ENCODE results near the gene PGF.

The PGF gene

DNA sequence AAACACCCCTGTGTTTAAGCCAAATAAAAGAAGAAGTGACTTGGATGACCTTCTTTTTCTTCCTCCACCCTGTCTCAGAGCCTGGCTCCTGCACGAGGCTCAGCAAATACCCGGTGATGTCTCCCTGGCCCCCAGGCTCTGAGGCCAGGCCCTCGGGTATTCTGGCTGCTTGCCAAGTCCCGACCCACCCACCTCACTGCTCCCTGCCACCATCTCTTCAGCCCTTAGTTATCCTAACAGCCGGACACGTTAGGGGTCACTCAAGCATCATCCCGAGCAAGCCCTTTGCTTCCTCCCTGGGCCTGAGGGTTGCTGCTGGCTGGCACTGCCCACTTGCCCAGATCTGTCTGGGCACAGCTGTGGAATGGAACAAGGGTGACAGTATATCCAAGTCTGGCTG lies 39.6 kb downstream of the PGF start:
- DNase-seq, result no peak

GRCh38 chr14:74915426-74915825 lies 40.0 kb downstream of the PGF start:
- DNase-seq, result no peak

- DNase-seq, result peak; percentile 39
These were observed 41.3 kb downstream of the PGF start for GRCh38 chr14:74913986-74914573.

- no peak for DNase-seq
These were observed 41.9 kb downstream of the PGF start for GRCh38 chr14:74913393-74913910.

DNA sequence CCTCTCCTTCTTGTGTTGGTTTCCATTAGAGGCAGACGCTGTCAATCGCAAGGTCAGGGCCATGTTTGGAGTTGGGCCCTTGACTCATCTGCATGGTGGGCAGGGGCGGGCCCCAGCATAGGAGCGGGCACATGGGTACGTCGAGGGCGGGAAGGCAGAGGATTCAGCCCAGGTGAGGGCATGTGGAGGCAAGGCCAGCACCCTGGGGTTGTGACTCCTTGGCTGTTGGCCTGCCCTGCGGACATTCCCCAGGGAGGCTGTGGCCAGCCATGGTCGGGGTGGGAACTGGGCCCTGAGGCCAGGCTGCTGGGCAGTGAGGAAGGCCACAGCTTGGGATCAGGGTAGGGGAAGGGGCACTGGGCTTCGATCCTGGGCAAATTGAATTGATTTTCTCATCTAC lies 42.6 kb downstream of the PGF start:
- no peak for DNase-seq

- DNase-seq, result no peak
These were observed 43.3 kb downstream of the PGF start for GRCh38 chr14:74912111-74912510.

DNA sequence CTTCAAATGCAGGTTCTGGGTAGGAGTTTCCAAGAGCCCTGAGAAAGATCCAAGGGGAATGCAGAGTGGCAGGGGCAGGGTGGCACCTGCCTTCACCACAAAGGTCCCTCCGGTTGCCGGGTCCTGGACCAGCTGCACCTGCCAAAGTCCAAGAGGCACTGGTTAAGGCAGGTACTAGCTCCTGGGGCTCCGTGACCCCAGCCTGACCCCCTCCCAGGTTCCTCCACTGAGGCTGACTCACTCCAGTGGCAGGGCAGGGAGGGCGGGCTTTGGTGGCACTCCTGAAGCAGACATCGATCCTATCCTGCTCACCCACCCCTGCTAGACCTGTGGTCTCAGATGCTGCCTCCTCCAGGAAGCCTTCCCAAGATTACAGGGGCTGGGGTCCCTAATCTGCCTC lies 43.7 kb downstream of the PGF start:
- no peak for DNase-seq

DNA sequence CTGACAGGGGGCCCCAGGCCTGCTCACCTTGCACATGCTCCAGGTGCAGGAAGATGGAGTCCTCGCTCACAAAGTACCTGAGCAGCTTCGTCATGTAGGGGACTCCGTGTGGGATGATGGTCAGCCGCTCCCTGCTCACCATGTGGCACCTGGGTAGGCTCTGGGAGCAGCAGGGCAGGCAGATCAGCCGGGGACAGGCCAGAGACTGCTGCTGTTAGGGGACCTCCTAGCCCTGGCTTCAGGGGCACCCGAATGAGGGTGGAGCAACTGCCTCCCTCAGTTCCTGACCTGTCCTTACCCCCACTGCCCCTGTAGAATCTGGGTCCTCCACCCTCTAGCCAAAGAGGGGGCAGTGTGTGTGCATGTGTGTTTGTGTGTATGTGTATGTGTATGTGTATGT lies 44.2 kb downstream of the PGF start:
- no peak for DNase-seq

- DNase-seq, result no peak
These were observed 44.8 kb downstream of the PGF start for GRCh38 chr14:74910556-74910955.

DNA sequence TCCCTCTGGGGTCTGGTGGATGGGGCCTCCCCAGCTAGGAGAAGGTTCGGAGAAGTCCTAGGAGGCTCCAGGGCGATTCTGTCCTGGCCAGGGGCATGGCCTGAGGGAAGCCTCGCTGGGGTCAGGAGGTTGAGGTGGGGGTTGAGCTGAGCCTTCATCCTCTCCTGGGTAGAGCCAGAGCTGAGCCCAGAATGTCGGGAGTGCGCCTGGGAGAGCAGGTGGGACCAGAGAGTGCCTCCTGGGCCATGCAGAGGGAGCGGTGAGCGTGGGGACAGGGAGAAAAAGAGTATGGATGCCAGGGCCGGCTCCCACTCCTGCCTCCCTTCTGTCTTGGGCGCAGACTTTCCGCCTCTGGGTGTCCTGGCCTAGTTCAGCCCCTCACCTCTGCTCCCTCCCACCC lies 45.5 kb downstream of the PGF start:
- no peak for DNase-seq

DNA sequence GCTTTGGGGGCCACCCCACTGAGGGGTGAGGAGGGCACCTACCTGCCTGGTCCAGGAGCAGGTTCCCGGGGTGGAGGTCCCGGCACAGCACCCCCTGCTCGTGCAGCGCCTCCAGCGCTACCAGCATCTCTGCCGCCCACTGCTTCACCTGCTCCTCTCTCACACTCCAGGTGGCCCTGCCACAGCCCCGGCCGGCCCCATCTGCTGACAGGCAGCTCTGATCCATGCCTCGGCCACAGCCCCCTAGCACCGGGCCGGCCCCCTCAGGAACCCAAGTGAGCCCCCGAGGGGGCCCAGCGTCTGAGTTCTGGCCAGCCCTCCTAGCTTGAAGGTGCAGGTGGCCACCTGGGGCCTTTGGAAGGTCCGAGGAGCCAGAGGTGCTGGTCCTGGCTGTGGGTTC lies 45.9 kb downstream of the PGF start:
- no peak for DNase-seq

DNA sequence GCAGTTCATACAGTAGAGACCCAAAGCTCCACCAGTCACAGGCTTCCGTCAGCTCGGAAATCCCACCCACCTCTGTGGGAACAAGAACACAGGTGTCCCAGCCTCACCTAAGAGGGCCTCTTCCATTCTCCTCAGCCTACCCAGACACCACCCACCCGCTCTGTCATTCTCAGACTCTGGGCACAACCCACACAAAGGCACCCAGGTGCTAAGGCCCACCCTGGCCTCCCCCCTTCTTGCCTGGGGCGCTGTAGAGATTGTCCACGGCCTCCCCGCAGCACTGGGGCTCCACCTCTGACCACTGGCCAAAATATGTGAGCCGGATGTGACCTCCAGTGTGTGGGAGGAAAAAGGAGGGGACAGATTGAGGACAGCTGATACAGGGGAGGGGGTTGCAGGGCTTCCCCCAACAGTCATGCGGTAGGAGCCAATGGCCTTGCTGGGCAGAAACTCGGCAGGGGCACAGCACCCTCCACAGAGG lies 46.5 kb downstream of the PGF start:
- no peak for DNase-seq

DNA sequence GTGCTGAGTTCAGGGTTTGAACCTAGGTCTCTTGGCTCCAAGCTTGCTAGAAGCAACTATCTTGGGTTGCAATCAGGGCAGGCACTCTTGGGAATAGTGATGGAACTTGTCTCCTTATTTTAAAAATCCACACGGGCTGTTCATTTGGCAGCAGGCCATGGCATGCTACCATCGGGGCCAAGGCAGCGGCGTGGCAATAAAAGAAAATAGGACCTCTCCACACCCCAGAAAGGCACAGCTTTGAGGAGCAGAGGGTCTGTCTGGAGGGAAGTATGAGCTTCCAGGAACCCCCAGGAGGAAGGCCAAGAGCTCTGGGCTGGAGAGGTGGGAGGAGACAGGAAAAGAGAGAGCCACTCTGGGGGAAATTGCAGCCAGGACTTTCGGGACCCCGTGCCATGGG lies 47.7 kb downstream of the PGF start:
- DNase-seq, result no peak

DNA sequence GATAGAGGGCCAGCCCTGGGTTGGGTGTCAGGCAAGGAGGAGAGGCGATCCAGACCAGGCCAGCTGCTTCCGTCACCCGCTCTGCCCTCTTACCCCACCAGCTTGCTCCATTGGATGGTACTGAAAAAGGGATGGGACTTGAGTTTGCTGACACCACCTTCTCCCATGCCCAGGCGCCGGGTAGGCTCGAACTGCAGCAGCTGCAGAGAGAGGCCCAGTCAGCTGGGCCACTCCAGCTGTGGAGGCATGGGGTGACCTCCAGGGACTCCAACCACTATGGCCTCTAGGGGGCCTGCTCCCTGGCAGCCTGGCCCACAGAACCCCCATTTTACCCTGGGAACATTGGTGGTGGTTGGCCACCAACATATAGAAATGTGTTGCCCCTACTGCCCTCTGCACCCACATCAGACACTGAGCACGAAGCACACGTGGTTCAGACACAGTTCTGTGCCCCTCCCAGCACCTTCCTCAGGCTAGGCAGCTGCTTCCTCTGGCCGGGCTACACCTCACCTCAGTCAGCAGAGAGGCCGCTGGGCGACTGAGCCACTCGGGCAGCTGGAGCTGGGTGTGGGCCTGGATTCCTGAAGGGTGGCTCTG lies 48.4 kb downstream of the PGF start:
- DNase-seq, result no peak

DNA sequence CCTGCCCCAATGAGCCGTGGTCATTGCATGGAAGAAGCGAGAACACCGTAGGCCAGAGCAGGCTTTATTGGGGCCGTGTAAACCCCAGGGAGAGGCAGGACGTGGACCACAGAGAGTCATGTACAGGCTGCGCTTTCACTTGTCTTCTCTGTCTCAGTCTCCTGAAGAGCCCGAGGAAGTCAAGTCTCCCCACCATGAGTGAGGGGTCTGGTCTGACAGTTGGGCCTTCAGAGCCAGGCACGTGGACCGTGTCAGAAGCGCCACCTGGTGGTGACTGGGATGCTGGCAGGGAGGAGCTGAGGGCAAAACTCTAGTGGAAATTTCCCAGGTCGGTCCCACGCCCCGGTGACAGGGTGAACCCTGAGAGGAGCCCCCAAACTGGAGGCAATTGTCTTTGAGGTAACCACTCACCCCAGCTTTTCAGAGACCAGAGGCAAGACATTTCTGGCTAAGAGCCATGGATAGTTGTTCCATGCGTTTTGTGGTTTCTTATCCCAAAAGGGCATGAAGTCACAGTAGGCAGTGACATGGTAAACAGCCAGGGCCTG lies 49.7 kb downstream of the PGF start:
- DNase-seq, result peak; percentile 14

GRCh38 chr14:74904635-74905503 lies 50.5 kb downstream of the PGF start:
- DNase-seq, result no peak

- no peak for DNase-seq
These were observed 52.3 kb downstream of the PGF start for GRCh38 chr14:74902941-74903705.

DNA sequence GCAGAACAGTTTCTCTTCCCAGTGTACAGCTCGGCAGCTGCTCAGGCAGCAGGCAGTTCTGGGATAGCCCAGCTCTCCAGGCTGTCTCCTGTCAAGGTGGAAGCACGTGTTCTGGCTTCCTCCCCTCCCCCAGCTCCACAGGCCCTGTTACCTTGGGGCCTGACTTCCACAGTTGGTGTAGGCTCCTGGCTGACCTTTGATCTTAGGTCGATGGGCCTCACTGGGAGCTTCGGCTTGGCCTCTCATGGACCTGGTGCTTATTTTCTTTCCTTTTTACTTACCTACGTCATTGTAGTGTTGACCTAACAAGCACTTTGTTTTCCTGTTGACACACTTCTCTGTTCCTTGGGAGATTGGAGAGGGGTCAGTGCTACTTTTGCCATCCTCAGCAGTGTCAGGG lies 56.7 kb downstream of the PGF start:
- no peak for DNase-seq

GRCh38 chr14:74898083-74898482 lies 57.3 kb downstream of the PGF start:
- DNase-seq, result no peak

DNA sequence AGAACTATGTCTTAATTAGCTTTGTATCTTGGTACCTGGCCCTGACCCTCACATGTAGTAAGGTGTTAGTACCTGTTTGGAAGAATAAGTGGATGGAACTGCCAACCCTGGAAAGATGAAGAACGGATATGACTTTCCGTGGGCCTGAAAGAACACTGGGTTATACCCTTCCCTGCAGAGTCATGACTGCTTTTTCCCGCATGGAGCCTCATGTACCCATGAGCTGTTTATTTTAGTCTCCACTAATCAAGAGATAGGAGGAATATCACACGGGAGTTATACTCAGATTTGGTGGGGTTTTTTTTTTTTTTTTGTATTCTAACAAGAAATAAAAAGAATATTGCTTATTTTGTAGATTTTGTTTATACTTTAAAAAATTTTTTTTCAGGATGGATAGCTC lies 57.8 kb downstream of the PGF start:
- DNase-seq, result no peak

GRCh38 chr14:74896400-74896799 lies 59.0 kb downstream of the PGF start:
- no peak for DNase-seq

DNA sequence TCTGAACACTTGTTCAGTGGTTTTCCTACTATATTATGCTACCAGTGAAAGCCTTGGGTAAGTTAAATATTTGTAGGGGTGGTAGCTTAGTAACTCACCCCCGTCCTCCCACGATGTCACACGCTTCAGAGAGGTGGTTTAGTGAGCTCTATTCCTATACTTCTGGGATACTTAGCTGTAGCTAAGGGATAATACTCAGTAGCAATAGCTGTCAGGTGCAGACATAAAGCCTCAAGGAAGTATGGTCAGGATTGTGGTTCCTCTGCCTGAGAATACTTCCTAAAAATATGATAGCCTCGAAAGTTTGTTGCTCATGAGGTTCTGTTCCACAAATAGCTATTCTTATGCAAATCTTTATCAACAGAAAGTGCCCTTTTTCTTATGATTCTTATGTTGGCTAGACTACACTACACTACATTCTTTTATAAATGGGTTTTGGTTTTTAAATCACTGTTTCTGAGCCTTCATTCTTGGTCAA lies 61.7 kb downstream of the PGF start:
- DNase-seq, result no peak

GRCh38 chr14:74892745-74893144 lies 62.7 kb downstream of the PGF start:
- DNase-seq, result no peak

All from amniotic stem cell (primary cell).